ENCODE measurements around the gene RNF40. TPM values are rescaled to one million over a fixed set of nuclear protein-coding genes. Genes with fewer than 3 reads are reported as not detected.

The RNF40 gene
- total RNA-seq, 1 donor = 88.3 TPM

- no peaks in the 10 kb centered on the region for H3K9me3 ChIP-seq (ENCODE audit: low read depth, low read length)
- H3K79me2 ChIP-seq (ENCODE audit: insufficient read depth, low read length) = no peaks in the 10 kb centered on the region
- no peak overlapping the region for H3K4me2 ChIP-seq (ENCODE audit: insufficient read depth, low read length)
- TF ChIP-seq, protein P1, sequence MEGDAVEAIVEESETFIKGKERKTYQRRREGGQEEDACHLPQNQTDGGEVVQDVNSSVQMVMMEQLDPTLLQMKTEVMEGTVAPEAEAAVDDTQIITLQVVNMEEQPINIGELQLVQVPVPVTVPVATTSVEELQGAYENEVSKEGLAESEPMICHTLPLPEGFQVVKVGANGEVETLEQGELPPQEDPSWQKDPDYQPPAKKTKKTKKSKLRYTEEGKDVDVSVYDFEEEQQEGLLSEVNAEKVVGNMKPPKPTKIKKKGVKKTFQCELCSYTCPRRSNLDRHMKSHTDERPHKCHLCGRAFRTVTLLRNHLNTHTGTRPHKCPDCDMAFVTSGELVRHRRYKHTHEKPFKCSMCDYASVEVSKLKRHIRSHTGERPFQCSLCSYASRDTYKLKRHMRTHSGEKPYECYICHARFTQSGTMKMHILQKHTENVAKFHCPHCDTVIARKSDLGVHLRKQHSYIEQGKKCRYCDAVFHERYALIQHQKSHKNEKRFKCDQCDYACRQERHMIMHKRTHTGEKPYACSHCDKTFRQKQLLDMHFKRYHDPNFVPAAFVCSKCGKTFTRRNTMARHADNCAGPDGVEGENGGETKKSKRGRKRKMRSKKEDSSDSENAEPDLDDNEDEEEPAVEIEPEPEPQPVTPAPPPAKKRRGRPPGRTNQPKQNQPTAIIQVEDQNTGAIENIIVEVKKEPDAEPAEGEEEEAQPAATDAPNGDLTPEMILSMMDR (IDR thresholded peaks at IDR 0.05; ENCODE audit: extremely low read depth, low read depth, low read length) = no peak
- H3K4me1 ChIP-seq (ENCODE audit: insufficient read depth, low read length) = no peaks in the 10 kb centered on the region
- H2AFZ ChIP-seq (ENCODE audit: low read length) = no peak overlapping the region
- H4K20me1 ChIP-seq (ENCODE audit: insufficient read depth, low read length) = no peaks in the 10 kb centered on the region
- H3K27ac ChIP-seq (ENCODE audit: low read depth, low read length) = no peak overlapping the region
- no peak overlapping the region for H3K4me3 ChIP-seq (ENCODE audit: insufficient read depth, low read length)
- H3K36me3 ChIP-seq (ENCODE audit: insufficient read depth, low read length) = no peaks in the 10 kb centered on the region
- no peaks in the 10 kb centered on the region for H3K27me3 ChIP-seq (ENCODE audit: insufficient read depth, low read length)
- peak; percentile 44 for DNase-seq (ENCODE audit: insufficient read length, low spot score, missing footprints)
Measured at GRCh38 chr16:30821891-30822290, 59.8 kb downstream of the RNF40 start.

Small RNA genes lying within 50 kb of the gene (small RNA-seq; reads per million reads assigned to genes)
- not detected for gene RF00017

Other genes starting within 250 kb of the RNF40 start
- gene ZNF768, start 235.8 kb upstream of the RNF40 start, total RNA-seq = 22.7 and 25.0 TPM in 2 replicates
- gene ZNF747, start 227.5 kb upstream of the RNF40 start, total RNA-seq = 16.6 and 17.1 TPM in 2 replicates
- gene ZNF764, start 203.9 kb upstream of the RNF40 start, total RNA-seq = 5.3 and 7.6 TPM in 2 replicates
- 10.9 and 12.3 TPM in 2 replicates for gene ZNF688, start 190.6 kb upstream of the RNF40 start, total RNA-seq
- gene ZNF785, start 176.6 kb upstream of the RNF40 start, total RNA-seq = 13.4 and 13.6 TPM in 2 replicates
- 7.1 and 8.3 TPM in 2 replicates for gene ZNF689, start 151.9 kb upstream of the RNF40 start, total RNA-seq
- 6.8 and 8.0 TPM in 2 replicates for gene PRR14, start 111.4 kb upstream of the RNF40 start, total RNA-seq
- 24.5 and 30.8 TPM in 2 replicates for gene FBRS, start 103.9 kb upstream of the RNF40 start, total RNA-seq
- gene SRCAP, start 63.2 kb upstream of the RNF40 start, total RNA-seq = 16.3 and 19.2 TPM in 2 replicates
- gene PHKG2, start 13.9 kb upstream of the RNF40 start, total RNA-seq = 20.3 and 25.0 TPM in 2 replicates
- 2.4 and 2.9 TPM in 2 replicates for gene CFAP119, start 260 bp upstream of the RNF40 start, total RNA-seq
- gene ZNF629, start 24.9 kb downstream of the RNF40 start, total RNA-seq = 15.3 and 16.3 TPM in 2 replicates
- 33.3 and 36.2 TPM in 2 replicates for gene BCL7C, start 131.8 kb downstream of the RNF40 start, total RNA-seq
- gene CTF1, start 134.3 kb downstream of the RNF40 start, total RNA-seq = 2.9 and 3.3 TPM in 2 replicates
- 12.7 and 14.5 TPM in 2 replicates for gene FBXL19, start 161.2 kb downstream of the RNF40 start, total RNA-seq
- gene ORAI3, start 186.7 kb downstream of the RNF40 start, total RNA-seq = 63.3 and 66.0 TPM in 2 replicates
- 2.2 and 2.9 TPM in 2 replicates for gene SETD1A, start 195.4 kb downstream of the RNF40 start, total RNA-seq
- 45.6 and 47.7 TPM in 2 replicates for gene HSD3B7, start 222.9 kb downstream of the RNF40 start, total RNA-seq
- 0.72 and 2.9 TPM in 2 replicates for gene STX1B, start 248.3 kb downstream of the RNF40 start, total RNA-seq